ENCODE results near the gene PHKB. TPM values are rescaled to one million over a fixed set of nuclear protein-coding genes. Genes with fewer than 3 reads are reported as not detected.
A peak's percentile ranks its signal among the peaks of the same experiment; 100 is the strongest.

The PHKB gene
- total and polyA plus RNA-seq, 7 experiments from 2014 or later: 23.9 to 82.9 (median 48.9) TPM

DNA sequence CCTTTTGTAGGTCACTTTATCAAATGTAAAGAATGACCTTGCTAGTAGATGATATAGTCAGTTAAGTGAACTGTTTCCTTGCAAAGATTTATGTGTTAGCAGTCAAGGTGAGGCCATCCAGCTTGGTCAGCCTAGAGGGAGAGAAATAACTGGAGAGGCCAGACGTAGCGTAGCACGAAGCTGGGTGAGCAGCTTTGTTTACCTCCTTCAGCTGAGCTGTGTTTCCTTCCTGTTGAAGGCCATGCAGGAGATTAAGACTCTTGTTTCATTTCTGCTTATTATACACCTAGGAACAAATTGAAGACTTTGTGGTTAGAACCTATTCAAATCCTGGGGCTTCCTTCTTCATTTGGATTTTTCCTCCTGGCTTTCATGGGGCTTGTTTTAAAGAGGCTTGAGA is 267.1 kb downstream of the PHKB start:
- Mint-ChIP-seq H3K36me3 (no peaks in the 10 kb centered on the region), H3K4me1 (peaks cover 0 to 27% (median 0%) of the 10 kb centered on the region in 7 donors), H3K9me3 (peaks cover 0 to 3% (median 0%) of the 10 kb centered on the region in 11 donors), H3K27me3 (peaks cover 4 to 28% (median 5%) of the 10 kb centered on the region in 5 donors), H3K4me3 (no peak overlapping the region), H3K27ac (no peak overlapping the region)
- DNase-seq (no peak), ATAC-seq (no peak)
- CTCF ChIA-PET: no interaction called here
- H3K27ac ChIP-seq (ENCODE audit: low read depth, low read length): no peak overlapping the region
- intact Hi-C loops (cut with micrococcal nuclease): no loop called here
- POLR2A ChIA-PET: no interaction called here
- no peak overlapping the region for H3K4me3 ChIP-seq (ENCODE audit: low read length)
- H3K27me3 ChIP-seq (ENCODE audit: control insufficient read depth in 2 of 2, insufficient read depth in 2 of 2, low read length in 2 of 2): no peaks in the 10 kb centered on the region
- no peaks in the 10 kb centered on the region for H3K4me1 ChIP-seq (ENCODE audit: control insufficient read depth in 2 of 2, insufficient read depth in 2 of 2, low read length in 2 of 2)
- no peaks in the 10 kb centered on the region for H3K9me3 ChIP-seq (ENCODE audit: control insufficient read depth in 2 of 3, low read length in 3 of 3)
- no peaks in the 10 kb centered on the region for H3K36me3 ChIP-seq (ENCODE audit: control insufficient read depth in 2 of 3, insufficient read depth in 3 of 3, low read length in 3 of 3)

DNA sequence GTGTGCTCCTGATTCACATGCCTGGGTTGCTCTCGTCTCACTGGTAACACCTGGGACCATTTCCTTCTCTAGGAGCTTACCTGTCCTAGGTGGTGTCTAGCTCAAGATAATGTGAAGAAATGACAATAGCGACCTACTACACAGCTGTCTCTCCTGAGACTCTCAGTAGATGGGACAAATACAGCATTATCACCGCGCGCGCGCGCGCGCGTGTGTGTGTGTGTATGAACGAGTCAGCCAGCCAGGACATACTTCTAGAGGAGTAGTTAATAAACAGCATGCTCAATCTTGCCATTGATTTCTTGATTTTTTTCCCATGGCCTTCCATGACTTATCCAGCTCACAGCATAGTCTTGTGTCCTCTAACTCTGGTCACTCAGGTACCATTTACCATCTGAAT is 268.6 kb downstream of the PHKB start:
- peaks cover 0 to 3% (median 0%) of the 10 kb centered on the region in 11 donors for H3K9me3 Mint-ChIP-seq
- CTCF ChIA-PET: no interaction called here
- POLR2A ChIA-PET: no interaction called here
- H3K27me3 Mint-ChIP-seq: peaks cover 2 to 23% (median 7%) of the 10 kb centered on the region in 5 donors
- ATAC-seq (no peak), DNase-seq (no peak)
- Histone ChIP-seq H3K27ac (ENCODE audit: low read depth, low read length) (no peak overlapping the region), H3K9me3 (ENCODE audit: control insufficient read depth in 2 of 3, low read length in 3 of 3) (no peaks in the 10 kb centered on the region), H3K4me3 (ENCODE audit: low read length) (no peak overlapping the region), H3K27me3 (ENCODE audit: control insufficient read depth in 2 of 2, insufficient read depth in 2 of 2, low read length in 2 of 2) (no peaks in the 10 kb centered on the region), H3K36me3 (ENCODE audit: control insufficient read depth in 2 of 3, insufficient read depth in 3 of 3, low read length in 3 of 3) (no peaks in the 10 kb centered on the region), H3K4me1 (ENCODE audit: control insufficient read depth in 2 of 2, insufficient read depth in 2 of 2, low read length in 2 of 2) (no peaks in the 10 kb centered on the region)
- no peak overlapping the region for H3K4me3 Mint-ChIP-seq
- no peaks in the 10 kb centered on the region for H3K36me3 Mint-ChIP-seq
- H3K4me1 Mint-ChIP-seq: peaks cover 0 to 27% (median 0%) of the 10 kb centered on the region in 7 donors
- intact Hi-C loops (cut with micrococcal nuclease): loop anchor here in 1 of 2 donors (5.0 kb wide), 1 partner anchor 587 kb away; the partner anchor contains the start of gene NETO2
- no peak overlapping the region for H3K27ac Mint-ChIP-seq

DNA sequence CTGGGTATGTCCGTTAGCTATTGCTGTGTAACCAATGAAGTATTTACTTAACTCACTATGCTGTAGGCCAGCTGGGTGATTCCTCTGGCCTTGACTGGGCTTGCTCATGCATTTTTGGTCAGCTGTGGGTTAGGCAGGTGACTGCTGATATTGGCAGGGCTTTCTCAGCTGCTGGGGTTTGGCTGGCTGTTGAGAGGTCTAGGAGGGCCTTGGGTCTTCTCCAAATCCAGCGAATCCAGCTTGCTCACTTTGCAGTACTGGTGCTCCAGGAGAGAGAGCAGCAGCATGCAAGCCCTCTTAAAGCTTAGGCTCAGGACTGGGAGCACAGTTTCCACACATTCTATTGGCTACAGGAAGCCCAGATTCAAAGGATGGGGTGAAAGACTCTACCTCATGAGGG is 270.1 kb downstream of the PHKB start:
- ChIA-PET CTCF (no interaction called here), POLR2A (no interaction called here)
- H3K27ac Mint-ChIP-seq: no peak overlapping the region
- H3K9me3 Mint-ChIP-seq: peaks cover 0 to 3% (median 0%) of the 10 kb centered on the region in 11 donors
- Histone ChIP-seq H3K4me1 (ENCODE audit: control insufficient read depth in 2 of 2, insufficient read depth in 2 of 2, low read length in 2 of 2) (no peaks in the 10 kb centered on the region), H3K4me3 (ENCODE audit: low read length) (no peak overlapping the region), H3K27me3 (ENCODE audit: control insufficient read depth in 2 of 2, insufficient read depth in 2 of 2, low read length in 2 of 2) (no peaks in the 10 kb centered on the region), H3K36me3 (ENCODE audit: control insufficient read depth in 2 of 3, insufficient read depth in 3 of 3, low read length in 3 of 3) (no peaks in the 10 kb centered on the region), H3K27ac (ENCODE audit: low read depth, low read length) (no peak overlapping the region), H3K9me3 (ENCODE audit: control insufficient read depth in 2 of 3, low read length in 3 of 3) (no peaks in the 10 kb centered on the region)
- DNase-seq: no peak
- peaks cover 2 to 27% (median 9%) of the 10 kb centered on the region in 5 donors for H3K27me3 Mint-ChIP-seq
- no peaks in the 10 kb centered on the region for H3K36me3 Mint-ChIP-seq
- intact Hi-C loops (cut with micrococcal nuclease): loop anchor here in 1 of 2 donors (5.0 kb wide), 1 partner anchor 589 kb away; the partner anchor contains the start of gene NETO2
- no peak overlapping the region for H3K4me3 Mint-ChIP-seq
- ATAC-seq: no peak
- H3K4me1 Mint-ChIP-seq: peaks cover 0 to 27% (median 0%) of the 10 kb centered on the region in 7 donors

DNA sequence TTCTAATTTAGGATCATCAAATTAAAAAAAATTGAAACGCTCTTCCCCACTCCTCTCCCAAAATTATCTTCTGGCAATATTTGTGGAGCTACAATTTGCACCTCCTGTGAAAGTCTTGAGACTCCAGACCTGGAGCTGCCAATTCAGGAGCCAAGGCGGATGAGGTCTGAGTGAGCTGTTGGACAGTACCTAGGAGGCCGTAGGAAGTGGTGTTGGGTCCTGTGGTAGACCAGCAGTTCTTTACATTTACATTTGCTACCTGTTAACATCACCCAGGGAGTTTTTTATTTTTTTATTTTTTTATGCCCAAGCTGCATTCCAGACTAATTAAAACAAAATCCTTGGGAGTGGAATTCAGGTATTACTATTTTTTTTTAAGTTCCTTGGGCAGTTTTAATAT is 271.0 kb downstream of the PHKB start:
- Mint-ChIP-seq H3K27me3 (peaks cover 2 to 29% (median 9%) of the 10 kb centered on the region in 5 donors), H3K36me3 (no peaks in the 10 kb centered on the region), H3K9me3 (peaks cover 0 to 3% (median 0%) of the 10 kb centered on the region in 11 donors), H3K4me3 (no peak overlapping the region), H3K27ac (no peak overlapping the region), H3K4me1 (peaks cover 0 to 27% (median 0%) of the 10 kb centered on the region in 7 donors)
- no peaks in the 10 kb centered on the region for H3K9me3 ChIP-seq (ENCODE audit: control insufficient read depth in 2 of 3, low read length in 3 of 3)
- H3K27me3 ChIP-seq (ENCODE audit: control insufficient read depth in 2 of 2, insufficient read depth in 2 of 2, low read length in 2 of 2): no peaks in the 10 kb centered on the region
- H3K4me3 ChIP-seq (ENCODE audit: low read length): no peak overlapping the region
- ATAC-seq: no peak
- no peak overlapping the region for H3K27ac ChIP-seq (ENCODE audit: low read depth, low read length)
- intact Hi-C loops (cut with micrococcal nuclease): loop anchor here in 1 of 2 donors (5.0 kb wide), 1 partner anchor 590 kb away; the partner anchor contains the start of gene NETO2
- ChIA-PET CTCF (no interaction called here), POLR2A (no interaction called here)
- no peaks in the 10 kb centered on the region for H3K36me3 ChIP-seq (ENCODE audit: control insufficient read depth in 2 of 3, insufficient read depth in 3 of 3, low read length in 3 of 3)
- no peaks in the 10 kb centered on the region for H3K4me1 ChIP-seq (ENCODE audit: control insufficient read depth in 2 of 2, insufficient read depth in 2 of 2, low read length in 2 of 2)
- no peak for DNase-seq

DNA sequence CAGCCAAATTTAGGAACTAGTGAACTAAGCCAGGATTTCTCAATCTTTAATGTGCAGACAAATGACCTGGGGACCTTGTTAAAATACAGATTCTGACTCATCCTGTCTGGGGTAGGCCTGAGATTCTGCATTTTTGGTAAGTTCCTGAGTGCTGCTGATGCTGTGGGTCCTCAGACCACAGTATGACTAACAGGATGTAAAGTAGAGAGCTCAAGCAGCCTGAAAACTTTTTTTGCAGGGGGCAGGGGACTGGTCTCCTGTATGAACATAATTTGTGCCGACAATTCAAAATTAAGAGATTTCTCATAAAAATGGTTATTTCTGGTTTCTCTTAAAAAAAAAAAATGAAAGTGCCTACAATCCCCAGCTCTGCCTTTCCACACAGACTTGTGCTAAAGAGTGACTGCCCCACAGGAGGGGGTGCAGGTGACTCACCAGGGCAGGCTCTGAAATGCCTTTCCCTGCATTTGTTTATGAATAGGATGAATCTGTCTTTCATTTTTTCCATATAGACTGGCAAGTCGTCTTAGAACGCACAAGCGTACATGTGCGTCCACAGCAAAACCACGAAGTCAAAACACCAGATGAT is 271.5 kb downstream of the PHKB start:
- Mint-ChIP-seq H3K36me3 (no peaks in the 10 kb centered on the region), H3K9me3 (peaks cover 0 to 3% (median 0%) of the 10 kb centered on the region in 11 donors), H3K27ac (peak overlapping the region in 1 of 9 donors; percentile 76), H3K4me1 (peaks cover 0 to 27% (median 0%) of the 10 kb centered on the region in 7 donors), H3K4me3 (peak overlapping the region in 1 of 10 donors; percentile 44), H3K27me3 (peaks cover 2 to 29% (median 9%) of the 10 kb centered on the region in 5 donors)
- Histone ChIP-seq H3K36me3 (ENCODE audit: control insufficient read depth in 2 of 3, insufficient read depth in 3 of 3, low read length in 3 of 3) (no peaks in the 10 kb centered on the region), H3K27me3 (ENCODE audit: control insufficient read depth in 2 of 2, insufficient read depth in 2 of 2, low read length in 2 of 2) (no peaks in the 10 kb centered on the region), H3K27ac (ENCODE audit: low read depth, low read length) (no peak overlapping the region), H3K4me1 (ENCODE audit: control insufficient read depth in 2 of 2, insufficient read depth in 2 of 2, low read length in 2 of 2) (no peaks in the 10 kb centered on the region), H3K9me3 (ENCODE audit: control insufficient read depth in 2 of 3, low read length in 3 of 3) (no peaks in the 10 kb centered on the region), H3K4me3 (ENCODE audit: low read length) (no peak overlapping the region)
- ChIA-PET POLR2A (no interaction called here), CTCF (no interaction called here)
- intact Hi-C loops (cut with micrococcal nuclease): loop anchor here in 1 of 2 donors (5.0 kb wide), 1 partner anchor 590 kb away; the partner anchor contains the start of gene NETO2
- DNase-seq (peak in 1 of 9 donors; percentile 28), ATAC-seq (no peak)

DNA sequence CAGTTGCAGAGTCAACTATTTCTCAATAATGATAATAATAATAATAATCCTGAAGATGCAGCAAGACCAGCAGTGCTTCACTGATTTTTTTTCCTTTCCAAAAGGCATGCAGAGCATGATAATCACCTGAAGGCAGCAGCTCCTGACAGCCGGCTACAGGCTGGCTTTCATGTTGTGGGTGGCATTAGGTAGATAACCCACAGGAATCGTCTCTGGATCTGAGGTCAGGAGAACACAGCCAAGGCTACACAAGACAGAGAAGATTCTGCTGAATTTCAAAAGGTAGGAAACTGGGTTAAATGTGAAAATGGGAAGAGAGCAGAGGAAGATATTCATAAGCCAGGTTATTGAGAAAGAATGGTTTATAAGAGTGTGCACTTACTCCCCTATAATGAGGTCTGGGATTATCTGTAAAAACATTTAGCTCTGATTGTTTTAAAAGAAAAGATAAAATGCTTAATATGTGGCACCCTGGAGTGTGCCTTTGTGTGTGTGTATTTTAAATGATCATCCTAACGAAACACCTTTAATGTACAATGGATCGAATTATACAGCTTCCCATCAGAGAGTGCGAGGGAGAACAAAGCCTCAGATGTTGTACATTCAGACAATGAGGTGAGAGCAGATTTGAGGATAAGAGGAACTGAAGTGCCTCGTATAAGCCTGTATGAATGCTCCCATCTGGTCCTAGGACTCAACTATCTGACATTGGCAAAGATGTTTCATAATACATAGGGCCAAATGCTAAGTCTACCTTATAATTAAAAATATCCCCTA is 273.1 kb downstream of the PHKB start:
- Histone ChIP-seq H3K27ac (ENCODE audit: low read depth, low read length) (no peak overlapping the region), H3K4me1 (ENCODE audit: control insufficient read depth in 2 of 2, insufficient read depth in 2 of 2, low read length in 2 of 2) (no peaks in the 10 kb centered on the region), H3K4me3 (ENCODE audit: low read length) (no peak overlapping the region), H3K36me3 (ENCODE audit: control insufficient read depth in 2 of 3, insufficient read depth in 3 of 3, low read length in 3 of 3) (no peaks in the 10 kb centered on the region), H3K27me3 (ENCODE audit: control insufficient read depth in 2 of 2, insufficient read depth in 2 of 2, low read length in 2 of 2) (no peaks in the 10 kb centered on the region), H3K9me3 (ENCODE audit: control insufficient read depth in 2 of 3, low read length in 3 of 3) (no peaks in the 10 kb centered on the region)
- H3K36me3 Mint-ChIP-seq: no peaks in the 10 kb centered on the region
- ChIA-PET POLR2A (no interaction called here), CTCF (no interaction called here)
- no peak overlapping the region for H3K27ac Mint-ChIP-seq
- no peak for ATAC-seq
- H3K27me3 Mint-ChIP-seq: peaks cover 0 to 19% (median 9%) of the 10 kb centered on the region in 5 donors
- H3K9me3 Mint-ChIP-seq: peaks cover 1 to 7% (median 3%) of the 10 kb centered on the region in 11 donors
- no peak for DNase-seq
- intact Hi-C loops (cut with micrococcal nuclease): loop anchor here in 1 of 2 donors (5.0 kb wide), 1 partner anchor 592 kb away; the partner anchor contains the start of gene NETO2
- H3K4me1 Mint-ChIP-seq: peaks cover 0 to 17% (median 0%) of the 10 kb centered on the region in 7 donors
- H3K4me3 Mint-ChIP-seq: no peak overlapping the region
